Ovary (tissue), 9 donors: ENCODE measurements around the gene EYS. TPM values are rescaled to one million over a fixed set of nuclear protein-coding genes. Genes with fewer than 3 reads are reported as not detected.

ENCODE experiments used
- DNase-seq, 5 donors: peaks; one replicate each; pipeline ENCODE4 v3.0.0-alpha.2; 2019 to 2020
- H3K27ac ChIP-seq, 2 donors: fragments of 200-600 bp; one replicate each; pipeline versions ENCODE4 v1.5.1 to v1.8.0; 2019 to 2022
- H3K27me3 ChIP-seq: fragments of 200-600 bp; one replicate; pipeline ENCODE4 v1.8.0; 2022
- H3K36me3 ChIP-seq: fragments of 200-600 bp; sonication (generic); one replicate; pipeline ENCODE4 v1.5.1; 2019
- H3K4me1 ChIP-seq: one replicate; pipeline ENCODE4 v1.8.1; 2013; ENCODE audit warnings: mild to moderate bottlenecking, moderate library complexity; ENCODE audit not compliant: insufficient read depth
- H3K4me3 ChIP-seq: fragments of 200-600 bp; sonication (generic); one replicate; pipeline ENCODE4 v1.5.1; 2017
- H3K9me3 ChIP-seq, 2 donors: fragments of 200-600 bp in 1 of 2; sonication (generic) in 1 of 2; one replicate each; pipeline versions ENCODE4 v1.5.1 to v1.8.1; 2013 to 2019; ENCODE audit warnings: mild to moderate bottlenecking in 1 of 2, moderate library complexity in 1 of 2
- EP300 ChIP-seq: sonication (generic); formaldehyde crosslinking; IDR thresholded peaks from one replicate; pipeline ENCODE4 v1.6.1; 2017; ENCODE audit warnings: antibody characterized with exemption
- POLR2A ChIP-seq: fragments of 450-650 bp; IDR thresholded peaks from one replicate; pipeline ENCODE4 v1.6.1; 2017; ENCODE audit warnings: antibody characterized with exemption, mild to moderate bottlenecking, moderate library complexity
- WGBS, 3 donors: extraction: QIAGEN DNeasy Blood & Tissue Kit in 1 of 3; methylation state at CpG; one replicate each; pipeline versions ENCODE4 v1.1.5 to v1.1.7; 2013 to 2017; 5-methylcytosine and 5-hydroxymethylcytosine counted together
- intact Hi-C, 4 donors: fragments of 100-400 bp; cut with DNase I; formaldehyde crosslinking; loops; one replicate each; pipeline versions ENCODE4 v1.11.0 to v1.15.1; 2022 to 2023
- polyA plus RNA-seq, 2 donors: library from polyadenylated mRNA; stranded (reverse); fragments of 200-250 nt in 1 of 2; fragments of 350-450 nt in 1 of 2; fragmentation: Illumina TruSeq in 1 of 2; extraction: RNeasy Lipid Tissue Mini Kit (QIAGEN cat#74804) in 1 of 2; gene quantifications; one replicate each; pipeline ENCODE4 v1.2.3, GENCODE V29; 2013 to 2014
- total RNA-seq, 7 donors: library from RNA; depleted of rRNA in 2 of 7; stranded (reverse); fragments of >200 nt in 2 of 7; fragmentation: NEBNext Ultra II Directional in 3 of 7; extraction: Animal tissue kit (Norgen Biotek cat#: 25700) in 3 of 7; gene quantifications; one replicate each; pipeline versions ENCODE4 v1.1.0 to v1.2.4, GENCODE V29; 2016 to 2023
- TF ChIP-seq, protein P1 (sequence below), 3 donors: fragments of 450-650 bp in 2 of 3; fragments of 200-600 bp in 1 of 3; IDR thresholded peaks; one replicate each; pipeline versions ENCODE4 v1.5.1 to v1.8.0; 2016 to 2022; ENCODE audit warnings: antibody characterized with exemption in 3 of 3, mild to moderate bottlenecking in 1 of 3
- donor health status: DM: no; HTN: no; CAD: no; lungs with moderate emphysema.
- donor health status: DM: no; HTN: no; CAD: no.
- donor health status: Bipolar disorder and iron deficiency.
- donor health status: DM: yes; HTN: yes; CAD: no.
- donor health status: DM: no; HTN: no; CAD: no.
- donor health status: DM: yes; HTN: yes; CAD: no.

EYS gene
- total and polyA plus RNA-seq, 9 donors: under 0.01 to 0.03 (median 0.01) TPM; not detected in 6

GRCh38 chr6:63705707-63706106, 2001.3 kb downstream of the EYS start:
- Histone ChIP-seq H3K27ac (no peak overlapping the region), H3K36me3 (no peaks in the 10 kb centered on the region), H3K4me1 (peaks cover 1% of the 10 kb centered on the region), H3K27me3 (no peaks in the 10 kb centered on the region), H3K9me3 (no peaks in the 10 kb centered on the region), H3K4me3 (no peak overlapping the region)
- TF ChIP-seq POLR2A (no peak), EP300 (no peak)
- TF ChIP-seq, protein P1, sequence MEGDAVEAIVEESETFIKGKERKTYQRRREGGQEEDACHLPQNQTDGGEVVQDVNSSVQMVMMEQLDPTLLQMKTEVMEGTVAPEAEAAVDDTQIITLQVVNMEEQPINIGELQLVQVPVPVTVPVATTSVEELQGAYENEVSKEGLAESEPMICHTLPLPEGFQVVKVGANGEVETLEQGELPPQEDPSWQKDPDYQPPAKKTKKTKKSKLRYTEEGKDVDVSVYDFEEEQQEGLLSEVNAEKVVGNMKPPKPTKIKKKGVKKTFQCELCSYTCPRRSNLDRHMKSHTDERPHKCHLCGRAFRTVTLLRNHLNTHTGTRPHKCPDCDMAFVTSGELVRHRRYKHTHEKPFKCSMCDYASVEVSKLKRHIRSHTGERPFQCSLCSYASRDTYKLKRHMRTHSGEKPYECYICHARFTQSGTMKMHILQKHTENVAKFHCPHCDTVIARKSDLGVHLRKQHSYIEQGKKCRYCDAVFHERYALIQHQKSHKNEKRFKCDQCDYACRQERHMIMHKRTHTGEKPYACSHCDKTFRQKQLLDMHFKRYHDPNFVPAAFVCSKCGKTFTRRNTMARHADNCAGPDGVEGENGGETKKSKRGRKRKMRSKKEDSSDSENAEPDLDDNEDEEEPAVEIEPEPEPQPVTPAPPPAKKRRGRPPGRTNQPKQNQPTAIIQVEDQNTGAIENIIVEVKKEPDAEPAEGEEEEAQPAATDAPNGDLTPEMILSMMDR (IDR thresholded peaks at IDR 0.05): no peak
- intact Hi-C loops: no loop called here
- 16 to 27% (median 21%) methylated on average over 2 of the region's 2 CpGs for WGBS, 3 donors
- no peak for DNase-seq

DNA sequence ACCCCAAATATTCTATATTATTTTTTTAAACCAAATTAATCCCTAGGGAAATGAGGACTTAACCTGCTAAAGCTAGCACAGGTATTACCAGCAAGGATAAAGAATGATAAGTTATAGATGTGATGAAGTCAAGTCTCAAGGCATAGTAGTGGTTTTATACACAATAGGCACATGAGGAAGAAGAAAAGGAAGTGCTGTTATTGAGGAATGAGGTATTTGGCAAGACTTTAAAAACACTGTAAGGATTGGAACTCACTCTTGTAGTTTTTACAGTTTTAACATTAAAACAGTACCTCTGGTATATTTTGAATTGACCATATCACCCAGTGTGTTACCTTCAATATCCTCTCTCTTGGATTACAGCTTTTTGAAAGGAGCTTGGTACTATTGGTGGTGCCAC, 2016.8 kb downstream of the EYS start:
- no peak overlapping the region for H3K4me3 ChIP-seq
- TF ChIP-seq, protein P1 (IDR thresholded peaks at IDR 0.05): no peak
- TF ChIP-seq POLR2A (no peak), EP300 (no peak)

GRCh38 chr6:63689421-63689820, 2017.6 kb downstream of the EYS start:
- no peak overlapping the region for H3K4me3 ChIP-seq
- TF ChIP-seq POLR2A (no peak), EP300 (no peak)
- TF ChIP-seq, protein P1 (IDR thresholded peaks at IDR 0.05): no peak
- no peaks in the 10 kb centered on the region for H3K4me1 ChIP-seq
- DNase-seq: no peak
- intact Hi-C loops: no loop called here
- H3K9me3 ChIP-seq: no peaks in the 10 kb centered on the region
- WGBS, 3 donors: 91 to 93% (median 93%) methylated on average over 2 of the region's 2 CpGs
- H3K36me3 ChIP-seq: no peaks in the 10 kb centered on the region
- no peak overlapping the region for H3K27ac ChIP-seq
- H3K27me3 ChIP-seq: no peaks in the 10 kb centered on the region

More for the DNA sequence above, 2016.8 kb downstream of the EYS start:
- H3K4me1 ChIP-seq: no peaks in the 10 kb centered on the region
- no peaks in the 10 kb centered on the region for H3K36me3 ChIP-seq
- no peak overlapping the region for H3K27ac ChIP-seq
- no peaks in the 10 kb centered on the region for H3K9me3 ChIP-seq
- H3K27me3 ChIP-seq: no peaks in the 10 kb centered on the region
- DNase-seq: no peak
- intact Hi-C loops: no loop called here

GRCh38 chr6:63685446-63686379, 2021.3 kb downstream of the EYS start:
- no peaks in the 10 kb centered on the region for H3K36me3 ChIP-seq
- intact Hi-C loops: no loop called here
- 90 to 95% (median 93%) methylated on average over 4 of the region's 4 CpGs for WGBS, 3 donors

More at GRCh38 chr6:63685446-63686379, 2021.3 kb downstream of the EYS start:
- Histone ChIP-seq H3K4me3 (no peak overlapping the region), H3K4me1 (no peaks in the 10 kb centered on the region), H3K9me3 (no peaks in the 10 kb centered on the region), H3K27me3 (no peaks in the 10 kb centered on the region), H3K27ac (no peak overlapping the region)
- TF ChIP-seq, protein P1 (IDR thresholded peaks at IDR 0.05): no peak
- TF ChIP-seq POLR2A: no peak
- DNase-seq: no peak
